ENCODE results near the gene ZBTB7C. TPM values are rescaled to one million over a fixed set of nuclear protein-coding genes. Genes with fewer than 3 reads are reported as not detected.

The ZBTB7C gene
- total RNA-seq, 1 donor from 2014 or later: 0.57 TPM

- no peak for DNase-seq (ENCODE audit: low spot score, unreplicated experiment)
- Mint-ChIP-seq H3K27me3 (peaks cover 6% of the 10 kb centered on the region), H3K4me3 (ENCODE audit: low read depth) (no peak overlapping the region), H3K4me1 (ENCODE audit: low read depth) (peaks cover 11% of the 10 kb centered on the region), H3K9me3 (ENCODE audit: low read depth) (peaks cover 6% of the 10 kb centered on the region), H3K36me3 (ENCODE audit: insufficient read depth) (no peaks in the 10 kb centered on the region), H3K27ac (no peak overlapping the region)
- no peak for TF ChIP-seq CTCF (IDR thresholded peaks at IDR 0.05; ENCODE audit: unreplicated experiment)
These were observed 398.9 kb downstream of the ZBTB7C start for GRCh38 chr18:48010264-48010663.

GRCh38 chr18:48009116-48009745 is 400.0 kb downstream of the ZBTB7C start:
- Mint-ChIP-seq H3K27ac (no peak overlapping the region), H3K9me3 (ENCODE audit: low read depth) (no peaks in the 10 kb centered on the region)
- no peak for DNase-seq (ENCODE audit: low spot score, unreplicated experiment)

GRCh38 chr18:48007955-48008701 is 401.1 kb downstream of the ZBTB7C start:
- Mint-ChIP-seq H3K27ac (peak overlapping the region; percentile 93), H3K27me3 (peaks cover 6% of the 10 kb centered on the region), H3K4me1 (ENCODE audit: low read depth) (peaks cover 8% of the 10 kb centered on the region), H3K36me3 (ENCODE audit: insufficient read depth) (no peaks in the 10 kb centered on the region), H3K9me3 (ENCODE audit: low read depth) (no peaks in the 10 kb centered on the region), H3K4me3 (ENCODE audit: low read depth) (peak overlapping the region; percentile 77)
- peak; percentile 93 for TF ChIP-seq CTCF (IDR thresholded peaks at IDR 0.05; ENCODE audit: unreplicated experiment)
- DNase-seq (ENCODE audit: low spot score, unreplicated experiment): peak; percentile 85

More at GRCh38 chr18:48009116-48009745, 400.0 kb downstream of the ZBTB7C start:
- TF ChIP-seq CTCF (IDR thresholded peaks at IDR 0.05; ENCODE audit: unreplicated experiment): no peak
- Mint-ChIP-seq H3K4me3 (ENCODE audit: low read depth) (peak overlapping the region; percentile 71), H3K36me3 (ENCODE audit: insufficient read depth) (no peaks in the 10 kb centered on the region), H3K4me1 (ENCODE audit: low read depth) (peaks cover 11% of the 10 kb centered on the region), H3K27me3 (peaks cover 6% of the 10 kb centered on the region)

GRCh38 chr18:48007381-48007780 is 401.8 kb downstream of the ZBTB7C start:
- Mint-ChIP-seq H3K36me3 (ENCODE audit: insufficient read depth) (no peaks in the 10 kb centered on the region), H3K27ac (no peak overlapping the region), H3K27me3 (peaks cover 6% of the 10 kb centered on the region), H3K4me3 (ENCODE audit: low read depth) (peak overlapping the region; percentile 77), H3K9me3 (ENCODE audit: low read depth) (no peaks in the 10 kb centered on the region), H3K4me1 (ENCODE audit: low read depth) (peaks cover 7% of the 10 kb centered on the region)
- DNase-seq (ENCODE audit: low spot score, unreplicated experiment): no peak
- TF ChIP-seq CTCF (IDR thresholded peaks at IDR 0.05; ENCODE audit: unreplicated experiment): no peak

GRCh38 chr18:48006415-48007175 is 402.6 kb downstream of the ZBTB7C start:
- H3K27ac Mint-ChIP-seq: no peak overlapping the region

More at GRCh38 chr18:48006415-48007175, 402.6 kb downstream of the ZBTB7C start:
- H3K36me3 Mint-ChIP-seq (ENCODE audit: insufficient read depth): no peaks in the 10 kb centered on the region
- TF ChIP-seq CTCF (IDR thresholded peaks at IDR 0.05; ENCODE audit: unreplicated experiment): no peak
- no peaks in the 10 kb centered on the region for H3K9me3 Mint-ChIP-seq (ENCODE audit: low read depth)
- H3K27me3 Mint-ChIP-seq: peaks cover 6% of the 10 kb centered on the region
- peak overlapping the region; percentile 33 for H3K4me3 Mint-ChIP-seq (ENCODE audit: low read depth)
- no peak for DNase-seq (ENCODE audit: low spot score, unreplicated experiment)
- peaks cover 7% of the 10 kb centered on the region for H3K4me1 Mint-ChIP-seq (ENCODE audit: low read depth)

Measured in progenitor cell of endocrine pancreas (in vitro differentiated cells).